Measurements from ENCODE around the gene SCG3.

DNA sequence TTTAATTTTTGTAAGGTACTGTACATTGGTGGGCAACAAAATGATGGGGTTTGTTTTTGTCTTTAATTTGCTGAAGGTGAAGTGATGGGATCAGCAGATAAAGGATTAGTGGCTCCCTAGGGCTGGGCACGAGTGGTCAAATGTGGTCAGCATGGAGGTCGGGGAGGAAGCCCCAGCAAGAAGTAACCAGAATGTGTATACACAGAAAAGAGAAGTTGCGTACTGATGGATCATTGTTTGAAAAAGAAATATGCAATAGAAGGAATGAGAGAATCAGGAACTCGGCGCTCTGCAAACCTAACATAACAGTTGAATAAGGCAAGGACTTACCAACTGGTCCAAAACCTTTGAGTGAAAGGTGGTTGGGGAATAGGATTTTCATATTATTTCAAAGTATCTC lies 71.6 kb downstream of the SCG3 start:
- no peak for TF ChIP-seq POLR2A (IDR thresholded peaks at IDR 0.05)
- TF ChIP-seq, protein P1, sequence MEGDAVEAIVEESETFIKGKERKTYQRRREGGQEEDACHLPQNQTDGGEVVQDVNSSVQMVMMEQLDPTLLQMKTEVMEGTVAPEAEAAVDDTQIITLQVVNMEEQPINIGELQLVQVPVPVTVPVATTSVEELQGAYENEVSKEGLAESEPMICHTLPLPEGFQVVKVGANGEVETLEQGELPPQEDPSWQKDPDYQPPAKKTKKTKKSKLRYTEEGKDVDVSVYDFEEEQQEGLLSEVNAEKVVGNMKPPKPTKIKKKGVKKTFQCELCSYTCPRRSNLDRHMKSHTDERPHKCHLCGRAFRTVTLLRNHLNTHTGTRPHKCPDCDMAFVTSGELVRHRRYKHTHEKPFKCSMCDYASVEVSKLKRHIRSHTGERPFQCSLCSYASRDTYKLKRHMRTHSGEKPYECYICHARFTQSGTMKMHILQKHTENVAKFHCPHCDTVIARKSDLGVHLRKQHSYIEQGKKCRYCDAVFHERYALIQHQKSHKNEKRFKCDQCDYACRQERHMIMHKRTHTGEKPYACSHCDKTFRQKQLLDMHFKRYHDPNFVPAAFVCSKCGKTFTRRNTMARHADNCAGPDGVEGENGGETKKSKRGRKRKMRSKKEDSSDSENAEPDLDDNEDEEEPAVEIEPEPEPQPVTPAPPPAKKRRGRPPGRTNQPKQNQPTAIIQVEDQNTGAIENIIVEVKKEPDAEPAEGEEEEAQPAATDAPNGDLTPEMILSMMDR (IDR thresholded peaks at IDR 0.05): no peak
- no peak for TF ChIP-seq POLR2AphosphoS5 (IDR thresholded peaks at IDR 0.05)
